GM12892 (cell line): ENCODE measurements around the gene IGDCC3.

Experiments
- POLR2AphosphoS5 ChIP-seq: IDR thresholded peaks from 2 replicates; pipeline ENCODE4 v1.6.1; 2011; ENCODE audit warnings: low read depth, low read length, control low read depth
- TAF1 ChIP-seq: IDR thresholded peaks from 2 replicates; pipeline ENCODE4 v1.6.1; 2011; ENCODE audit warnings: low read depth, mild to moderate bottlenecking, control low read depth, low read length, borderline replicate concordance

GRCh38 chr15:65379986-65380385, 2.2 kb upstream of the IGDCC3 start:
- TF ChIP-seq TAF1 (no peak), POLR2AphosphoS5 (no peak)
